Right lobe of liver (tissue), 6 donors: ENCODE measurements around the gene PDZRN3. TPM values are rescaled to one million over a fixed set of nuclear protein-coding genes. Genes with fewer than 3 reads are reported as not detected.

Source experiments
- ATAC-seq, 4 donors: fragments of 200-7000 bp; cut with Tn5 transposase; one replicate each; pipeline ENCODE4 v1.9.1; 2020; ENCODE audit warnings: mild to moderate bottlenecking in 4 of 4, moderate library complexity in 4 of 4
- DNase-seq, 3 donors: peaks; one replicate each; pipeline ENCODE4 v3.0.0-alpha.2; 2020
- H3K27ac ChIP-seq, 3 donors: fragments of 200-600 bp; one replicate each; pipeline ENCODE4 v1.8.0; 2022
- H3K27me3 ChIP-seq, 2 donors: fragments of 200-600 bp; one replicate each; pipeline ENCODE4 v1.8.0; 2022
- H3K36me3 ChIP-seq, 4 donors: fragments of 200-600 bp; sonication (generic) in 1 of 4; one replicate each; pipeline versions ENCODE4 v1.5.1 to v1.8.0; 2017 to 2022; ENCODE audit warnings: control low read depth in 1 of 4
- H3K4me1 ChIP-seq, 4 donors: fragments of 200-600 bp; sonication (generic) in 1 of 4; one replicate each; pipeline versions ENCODE4 v1.5.1 to v1.8.0; 2017 to 2022; ENCODE audit warnings: control low read depth in 1 of 4
- H3K4me3 ChIP-seq, 3 donors: fragments of 200-600 bp; one replicate each; pipeline ENCODE4 v1.8.0; 2022
- H3K9me3 ChIP-seq, 4 donors: fragments of 200-600 bp; sonication (generic) in 1 of 4; one replicate each; pipeline versions ENCODE4 v1.5.1 to v1.8.0; 2017 to 2022; ENCODE audit warnings: control low read depth in 1 of 4
- POLR2A ChIP-seq: fragments of 450-650 bp; IDR thresholded peaks from one replicate; pipeline ENCODE4 v1.6.1; 2017; ENCODE audit warnings: antibody characterized with exemption, mild to moderate bottlenecking
- WGBS: methylation state at CpG from one replicate; pipeline ENCODE4 v1.1.6; 2018; ENCODE audit warnings: low coverage, low lambda C conversion rate; ENCODE audit not compliant: insufficient coverage; ENCODE audit errors: missing lambda C conversion rate; 5-methylcytosine and 5-hydroxymethylcytosine counted together
- intact Hi-C, 2 donors: fragments of 100-400 bp; cut with DNase I; formaldehyde crosslinking; loops; one replicate each; pipeline versions ENCODE4 v1.11.2 to v1.14.1; 2022
- total RNA-seq, 6 experiments: library from RNA; depleted of rRNA in 2 of 6; stranded (reverse); fragments of >200 nt in 2 of 6; fragmentation: NEBNext Ultra II Directional in 3 of 6; extraction: Animal tissue kit (Norgen Biotek cat#: 25700) in 3 of 6; gene quantifications; one replicate each; pipeline versions ENCODE4 v1.1.0 to v1.2.4, GENCODE V29; 2016 to 2023
- TF ChIP-seq, protein P1 (sequence below), 4 donors: fragments of 200-600 bp in 3 of 4; fragments of 450-650 bp in 1 of 4; IDR thresholded peaks; one replicate each; pipeline versions ENCODE4 v1.5.1 to v1.8.0; 2016 to 2022; ENCODE audit warnings: antibody characterized with exemption in 4 of 4, mild to moderate bottlenecking in 2 of 4
- donor health status: DM: no; HTN: yes; CAD: no.
- donor health status: DM: no; HTN: no; CAD: no.
- donor health status: DM: no; HTN: no; CAD: no.
- donor health status: DM: no; HTN: yes; CAD: no.
- donor health status: DM: no; HTN: yes; CAD: no.

The PDZRN3 gene
- total RNA-seq, 6 experiments from 2014 or later = 0.33 to 2.0 (median 1.1) TPM

DNA sequence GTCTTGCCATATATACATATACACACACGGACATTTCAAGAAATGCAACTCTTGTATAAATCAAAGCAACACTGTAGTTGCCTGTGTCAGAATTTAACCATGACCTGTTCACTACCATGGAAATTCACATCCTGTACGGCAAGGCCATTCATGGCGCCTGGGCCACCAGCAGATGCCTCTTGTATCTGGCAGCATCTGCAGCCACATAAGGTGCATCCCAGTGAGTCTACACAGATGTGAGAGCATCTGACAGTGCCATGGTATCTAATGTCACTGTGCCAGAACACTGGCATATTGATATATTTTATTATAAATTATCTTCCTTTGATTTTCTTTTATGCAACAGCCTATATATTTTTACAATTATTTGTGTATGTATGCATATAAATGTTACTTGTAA is 25.1 kb downstream of the PDZRN3 start:
- intact Hi-C loops = no loop called here
- H3K4me1 ChIP-seq = no peaks in the 10 kb centered on the region
- WGBS = 86% methylated on average over 3 of the region's 3 CpGs
- H3K27me3 ChIP-seq = no peaks in the 10 kb centered on the region
- TF ChIP-seq, protein P1, sequence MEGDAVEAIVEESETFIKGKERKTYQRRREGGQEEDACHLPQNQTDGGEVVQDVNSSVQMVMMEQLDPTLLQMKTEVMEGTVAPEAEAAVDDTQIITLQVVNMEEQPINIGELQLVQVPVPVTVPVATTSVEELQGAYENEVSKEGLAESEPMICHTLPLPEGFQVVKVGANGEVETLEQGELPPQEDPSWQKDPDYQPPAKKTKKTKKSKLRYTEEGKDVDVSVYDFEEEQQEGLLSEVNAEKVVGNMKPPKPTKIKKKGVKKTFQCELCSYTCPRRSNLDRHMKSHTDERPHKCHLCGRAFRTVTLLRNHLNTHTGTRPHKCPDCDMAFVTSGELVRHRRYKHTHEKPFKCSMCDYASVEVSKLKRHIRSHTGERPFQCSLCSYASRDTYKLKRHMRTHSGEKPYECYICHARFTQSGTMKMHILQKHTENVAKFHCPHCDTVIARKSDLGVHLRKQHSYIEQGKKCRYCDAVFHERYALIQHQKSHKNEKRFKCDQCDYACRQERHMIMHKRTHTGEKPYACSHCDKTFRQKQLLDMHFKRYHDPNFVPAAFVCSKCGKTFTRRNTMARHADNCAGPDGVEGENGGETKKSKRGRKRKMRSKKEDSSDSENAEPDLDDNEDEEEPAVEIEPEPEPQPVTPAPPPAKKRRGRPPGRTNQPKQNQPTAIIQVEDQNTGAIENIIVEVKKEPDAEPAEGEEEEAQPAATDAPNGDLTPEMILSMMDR (IDR thresholded peaks at IDR 0.05) = no peak
- TF ChIP-seq POLR2A = no peak
- no peak for DNase-seq
- H3K4me3 ChIP-seq = no peak overlapping the region
- H3K9me3 ChIP-seq = no peaks in the 10 kb centered on the region
- H3K36me3 ChIP-seq = no peaks in the 10 kb centered on the region
- ATAC-seq = no peak
- no peak overlapping the region for H3K27ac ChIP-seq

DNA sequence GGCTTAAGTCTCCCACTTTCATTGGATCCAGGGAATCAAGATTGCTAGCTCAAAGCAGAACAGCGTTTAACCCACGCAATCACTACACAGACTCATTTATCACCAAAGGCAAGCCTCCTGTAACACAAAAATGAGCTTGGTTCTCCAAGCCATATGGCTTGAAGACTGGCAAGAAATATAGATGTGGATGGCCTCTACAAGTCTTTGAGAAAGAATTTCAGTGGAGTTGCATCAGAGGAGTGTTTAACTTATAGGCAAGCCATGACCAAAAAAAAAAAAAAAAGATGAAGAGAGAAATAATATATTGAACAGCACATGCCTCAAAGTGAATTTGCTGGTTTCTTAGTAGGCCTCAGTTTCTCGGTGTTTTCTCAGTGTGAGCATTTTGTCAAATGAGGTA is 27.3 kb downstream of the PDZRN3 start:
- no peak for DNase-seq
- intact Hi-C loops = no loop called here
- H3K4me3 ChIP-seq = no peak overlapping the region
- no peak overlapping the region for H3K27ac ChIP-seq
- H3K9me3 ChIP-seq = no peaks in the 10 kb centered on the region
- H3K4me1 ChIP-seq = no peaks in the 10 kb centered on the region
- 81% methylated on average over 3 of the region's 3 CpGs for WGBS
- ATAC-seq = no peak
- H3K36me3 ChIP-seq = no peaks in the 10 kb centered on the region
- H3K27me3 ChIP-seq = no peaks in the 10 kb centered on the region
- no peak for TF ChIP-seq POLR2A
- TF ChIP-seq, protein P1 (IDR thresholded peaks at IDR 0.05) = no peak

DNA sequence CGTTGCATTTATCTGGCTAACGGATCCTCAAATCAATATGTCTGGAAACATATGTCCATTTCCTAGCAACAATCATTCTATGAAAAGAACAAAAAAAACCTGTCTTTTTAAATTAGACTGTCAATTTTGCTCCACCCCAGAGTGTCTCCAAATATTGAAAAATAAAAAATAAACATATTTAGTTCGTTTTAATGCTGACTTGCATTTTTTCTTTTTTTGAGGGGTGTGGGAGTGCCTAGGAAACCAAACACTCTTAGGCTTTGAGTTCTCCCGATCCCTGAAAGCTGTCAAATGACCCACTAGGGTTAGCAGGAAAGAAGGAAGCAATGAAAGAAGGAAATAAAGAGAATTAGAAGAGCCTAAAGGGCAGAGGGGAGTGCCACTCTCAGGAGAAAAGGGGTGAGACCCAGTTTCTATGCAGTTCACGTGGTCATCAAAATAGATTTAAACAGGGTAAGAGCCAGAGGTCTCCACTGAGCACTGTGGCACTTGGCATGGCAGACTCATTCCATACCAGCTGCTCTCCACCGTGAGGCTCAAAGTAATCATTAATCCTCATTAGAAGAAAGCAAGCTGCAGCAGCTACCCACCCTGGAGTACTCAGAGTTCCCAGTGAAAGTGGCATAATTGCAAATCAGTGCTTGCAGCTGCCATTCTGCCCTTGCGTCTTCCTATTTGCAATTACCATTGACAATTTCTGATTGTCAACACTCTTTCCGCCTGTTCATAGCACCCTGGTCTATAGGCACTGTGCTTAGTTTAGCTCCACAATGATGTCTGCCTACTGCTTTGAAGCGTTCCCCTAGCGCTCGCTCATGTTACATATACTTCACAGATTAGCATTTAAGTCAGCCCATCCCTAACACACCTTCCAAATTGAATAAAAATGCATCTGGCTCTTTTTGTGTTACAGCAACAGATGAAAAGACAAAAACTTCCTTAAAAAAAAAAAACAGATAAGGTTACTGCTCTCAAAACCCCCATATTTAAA is 32.3 kb downstream of the PDZRN3 start:
- no peaks in the 10 kb centered on the region for H3K9me3 ChIP-seq
- no peak overlapping the region for H3K27ac ChIP-seq
- TF ChIP-seq POLR2A = no peak
- TF ChIP-seq, protein P1 (IDR thresholded peaks at IDR 0.05) = no peak
- no peaks in the 10 kb centered on the region for H3K27me3 ChIP-seq
- intact Hi-C loops = no loop called here
- H3K4me1 ChIP-seq = no peaks in the 10 kb centered on the region
- no peak overlapping the region for H3K4me3 ChIP-seq
- ATAC-seq (no peak), DNase-seq (no peak)
- WGBS = 70% methylated on average over 10 of the region's 11 CpGs
- H3K36me3 ChIP-seq = no peaks in the 10 kb centered on the region

DNA sequence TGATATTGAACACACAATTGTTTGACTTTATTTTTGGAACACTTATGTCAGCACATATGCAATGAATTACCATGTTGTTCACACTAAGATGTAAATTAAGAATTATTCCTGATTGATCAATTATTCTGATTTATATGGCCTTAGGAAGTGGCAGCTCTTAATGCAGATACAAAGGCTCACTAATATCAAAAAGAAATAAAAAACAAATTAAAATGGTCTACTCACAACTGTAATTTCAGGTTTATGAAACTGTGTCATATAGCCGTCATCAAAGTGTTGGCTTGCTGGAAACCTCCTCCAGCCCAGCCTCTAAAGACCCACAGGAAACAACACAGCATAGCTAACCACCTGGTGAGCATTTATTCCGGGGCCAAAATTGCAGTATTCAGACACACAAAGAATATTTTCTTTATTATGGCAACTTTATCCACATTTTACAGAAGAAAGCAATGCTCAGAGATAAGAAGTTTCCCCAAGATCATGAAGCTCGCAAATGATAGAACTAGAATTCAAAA is 33.4 kb downstream of the PDZRN3 start:
- intact Hi-C loops = no loop called here
- H3K36me3 ChIP-seq = no peaks in the 10 kb centered on the region
- no peaks in the 10 kb centered on the region for H3K9me3 ChIP-seq

More for the DNA sequence above, 33.4 kb downstream of the PDZRN3 start:
- H3K4me3 ChIP-seq = no peak overlapping the region
- 51% methylated on average over 3 of the region's 3 CpGs for WGBS
- H3K27me3 ChIP-seq = no peaks in the 10 kb centered on the region
- DNase-seq (no peak), ATAC-seq (no peak)
- H3K27ac ChIP-seq = no peak overlapping the region
- H3K4me1 ChIP-seq = no peaks in the 10 kb centered on the region
- TF ChIP-seq, protein P1 (IDR thresholded peaks at IDR 0.05) = no peak
- no peak for TF ChIP-seq POLR2A
